Activated CD4-positive, alpha-beta T cell treated with anti-CD3 and anti-CD28 coated beads for 36 hours (primary cell): ENCODE results near the gene DLGAP4. TPM values are rescaled to one million over a fixed set of nuclear protein-coding genes. Genes with fewer than 3 reads are reported as not detected.

ENCODE experiments used
- ATAC-seq: fragments of 200-7000 bp; cut with Tn5 transposase; one replicate; pipeline ENCODE4 v1.10.0; 2021; ENCODE audit warnings: mild to moderate bottlenecking, moderate library complexity
- CTCF ChIA-PET: fragments of 350-600 bp; sonication (Branson Sonifier 250); formaldehyde crosslinking; loops from one replicate; lab custom pipeline; 2021; ENCODE audit warnings: antibody characterized with exemption; lab: Charles Lee
- POLR2A ChIA-PET: fragments of 350-600 bp; sonication (Branson Sonifier 250); formaldehyde crosslinking; loops from one replicate; lab custom pipeline; 2021; ENCODE audit warnings: antibody characterized with exemption, inconsistent platforms; lab: Charles Lee
- DNase-seq: peaks from one replicate; pipeline ENCODE4 v3.0.0-alpha.2; 2020
- H3K27ac Mint-ChIP-seq: one replicate; pipeline ENCODE4 v1.8.0; 2021; ENCODE audit warnings: mixed read lengths
- H3K27me3 Mint-ChIP-seq: one replicate; pipeline ENCODE4 v1.8.0; 2021; ENCODE audit warnings: mixed read lengths
- H3K36me3 Mint-ChIP-seq: one replicate; pipeline ENCODE4 v1.8.0; 2021; ENCODE audit warnings: low read depth, mixed read lengths
- H3K4me1 Mint-ChIP-seq: one replicate; pipeline ENCODE4 v1.8.0; 2021; ENCODE audit warnings: mixed read lengths
- H3K4me3 Mint-ChIP-seq: one replicate; pipeline ENCODE4 v1.8.0; 2021; ENCODE audit warnings: mild to moderate bottlenecking, moderate library complexity, mixed read lengths
- H3K9me3 Mint-ChIP-seq: one replicate; pipeline ENCODE4 v1.8.0; 2021; ENCODE audit warnings: low read depth, mixed read lengths
- intact Hi-C, 2 experiments: fragments of 100-400 bp; cut with DNase I in 1 of 2; cut with micrococcal nuclease in 1 of 2; formaldehyde crosslinking; loops; one replicate each; pipeline versions ENCODE4 v1.14.2 to v1.15.1; 2022 to 2024; cut with DNase I, micrococcal nuclease
- total RNA-seq, 2 experiments: library from RNA; stranded (reverse); gene quantifications; one replicate each; pipeline ENCODE4 v1.2.3, GENCODE V29; 2021

DLGAP4 gene
- total RNA-seq, 2 experiments from 2014 or later, result 19.0 to 21.8 TPM

DNA sequence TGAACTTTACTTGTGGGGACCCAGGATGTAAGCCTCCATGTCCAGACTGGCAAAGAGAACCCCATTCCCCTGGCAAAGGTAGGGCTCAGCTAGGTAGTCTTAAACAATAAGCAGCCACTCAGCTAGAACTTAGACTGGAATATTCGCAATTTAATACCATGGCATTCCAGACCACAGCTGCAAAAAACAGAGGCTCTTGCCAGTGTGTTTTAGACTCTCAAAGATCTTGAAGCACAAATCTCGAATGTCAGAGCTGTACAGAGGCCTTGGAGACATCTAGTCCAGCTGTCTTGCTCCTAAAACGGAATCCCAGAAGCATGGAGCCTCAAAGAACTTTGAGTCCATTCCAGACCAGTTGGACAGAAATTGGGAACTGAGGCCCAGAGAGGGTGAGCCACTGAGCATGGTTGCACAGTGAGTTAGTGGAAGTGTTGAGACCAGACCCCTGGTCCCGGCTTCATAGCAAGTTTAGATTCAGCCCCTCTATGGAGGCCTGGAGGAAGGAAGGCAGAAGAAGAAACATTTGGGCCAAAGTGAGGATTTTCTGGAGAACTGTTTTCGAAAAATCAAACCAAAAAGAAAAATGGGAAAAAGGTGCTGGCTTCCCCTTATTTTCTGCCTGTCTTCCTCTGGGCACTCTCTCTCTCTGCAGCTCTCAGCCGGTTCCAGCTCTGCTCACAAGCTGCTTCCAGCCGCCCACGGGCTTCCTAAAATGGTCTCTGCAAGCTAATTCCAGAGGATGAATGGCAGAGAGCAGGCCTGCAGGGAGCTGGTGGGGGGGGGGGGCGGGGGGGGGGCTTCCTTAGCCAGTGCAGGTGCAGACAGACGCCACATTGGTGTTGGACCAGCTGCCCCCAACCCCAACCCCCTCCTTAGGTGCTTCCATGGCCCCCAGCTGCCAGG is 37.4 kb upstream of the DLGAP4 start:
- intact Hi-C loops, result no loop called here
- peaks cover 2% of the 10 kb centered on the region for H3K27me3 Mint-ChIP-seq
- CTCF ChIA-PET, result interaction anchor here (0.8 to 1.1 kb wide), 2 partner anchors 113 to 171 kb away, joined by 3 to 4 read pairs; no protein-coding TSS in a partner anchor

DNA sequence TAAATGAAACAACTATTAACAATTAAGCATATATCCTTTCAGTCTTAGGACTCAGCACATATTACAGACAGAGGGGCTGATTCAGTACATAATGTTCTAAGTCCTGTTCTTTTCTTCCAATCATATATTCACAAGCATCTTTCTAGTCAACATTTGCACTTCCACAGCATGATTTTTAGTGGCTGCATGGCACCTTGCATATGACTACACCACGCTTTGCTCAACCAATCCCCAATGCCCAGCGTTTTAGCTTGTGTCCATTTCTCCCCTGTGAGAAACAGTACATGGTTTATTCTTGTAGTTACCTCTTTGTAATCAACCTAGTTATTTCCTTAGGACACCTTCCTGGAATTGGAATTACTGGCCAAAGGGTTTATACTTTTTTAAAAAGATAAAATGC is 36.6 kb upstream of the DLGAP4 start:
- intact Hi-C loops, result no loop called here
- H3K4me1 Mint-ChIP-seq, result no peaks in the 10 kb centered on the region
- ChIA-PET POLR2A (no interaction called here), CTCF (no interaction called here)
- no peaks in the 10 kb centered on the region for H3K9me3 Mint-ChIP-seq
- H3K27me3 Mint-ChIP-seq, result peaks cover 2% of the 10 kb centered on the region
- H3K4me3 Mint-ChIP-seq, result no peak overlapping the region
- DNase-seq (no peak), ATAC-seq (no peak)
- H3K36me3 Mint-ChIP-seq, result no peaks in the 10 kb centered on the region
- H3K27ac Mint-ChIP-seq, result no peak overlapping the region

More for the DNA sequence above, 37.4 kb upstream of the DLGAP4 start:
- no peaks in the 10 kb centered on the region for H3K4me1 Mint-ChIP-seq
- no peaks in the 10 kb centered on the region for H3K36me3 Mint-ChIP-seq
- DNase-seq (no peak), ATAC-seq (no peak)
- no peak overlapping the region for H3K4me3 Mint-ChIP-seq
- no peaks in the 10 kb centered on the region for H3K9me3 Mint-ChIP-seq
- no peak overlapping the region for H3K27ac Mint-ChIP-seq
- POLR2A ChIA-PET, result no interaction called here

DNA sequence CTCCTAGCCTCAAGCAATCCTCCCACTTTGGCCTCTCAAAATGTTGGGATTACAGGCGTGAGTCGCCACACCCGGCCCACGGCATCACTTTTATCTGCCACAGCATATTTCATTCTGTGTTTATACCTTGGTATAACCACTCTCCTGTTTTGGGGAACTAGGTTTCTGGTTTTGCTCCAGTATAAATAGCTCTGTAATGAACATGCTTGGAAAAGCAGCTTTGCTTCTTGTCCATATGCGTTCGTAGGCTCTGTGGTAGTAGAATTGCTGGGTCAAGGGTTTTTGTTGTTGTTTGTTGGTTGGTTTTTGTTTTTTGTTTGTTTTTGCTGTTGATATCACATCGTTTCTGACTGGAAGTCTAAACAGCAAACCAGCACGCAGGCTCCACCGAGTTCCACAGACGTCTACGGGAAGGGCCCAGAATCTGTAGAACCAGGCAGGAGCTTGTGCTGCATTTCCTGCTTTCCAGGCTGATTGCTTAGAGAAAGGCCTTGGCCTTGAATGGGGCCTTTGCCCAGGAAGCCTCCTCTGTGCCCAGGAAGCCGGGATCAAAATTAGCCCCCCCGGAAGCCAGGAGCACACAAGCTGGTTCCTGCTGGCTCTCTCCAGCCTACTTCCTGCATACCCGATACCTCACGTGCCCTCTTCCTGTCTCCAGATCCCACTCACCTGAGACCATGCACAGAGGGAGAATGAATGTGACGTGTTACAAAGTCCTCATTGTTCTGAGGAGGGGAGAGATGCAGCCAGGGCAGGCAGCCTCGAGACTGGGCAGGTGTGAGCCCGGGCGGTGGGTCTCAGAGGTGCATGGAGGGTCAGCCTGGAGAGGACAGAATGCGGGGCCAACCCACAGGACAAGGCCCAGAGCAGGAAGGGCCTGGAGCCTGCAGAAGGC is 35.1 kb upstream of the DLGAP4 start:
- no peak for DNase-seq
- ChIA-PET POLR2A (interaction anchor here (0.7 kb wide), 1 partner anchor 248 kb away, joined by 3 read pairs; no protein-coding TSS in a partner anchor), CTCF (interaction anchor here (0.5 to 1.5 kb wide), 5 partner anchors 113 to 808 kb away, joined by 3 to 4 read pairs (median 3); no protein-coding TSS in a partner anchor)
- no peaks in the 10 kb centered on the region for H3K4me1 Mint-ChIP-seq
- H3K27me3 Mint-ChIP-seq, result peaks cover 2% of the 10 kb centered on the region
- no peaks in the 10 kb centered on the region for H3K36me3 Mint-ChIP-seq
- intact Hi-C loops, result no loop called here
- no peak for ATAC-seq
- no peaks in the 10 kb centered on the region for H3K9me3 Mint-ChIP-seq
- no peak overlapping the region for H3K27ac Mint-ChIP-seq
- H3K4me3 Mint-ChIP-seq, result no peak overlapping the region

DNA sequence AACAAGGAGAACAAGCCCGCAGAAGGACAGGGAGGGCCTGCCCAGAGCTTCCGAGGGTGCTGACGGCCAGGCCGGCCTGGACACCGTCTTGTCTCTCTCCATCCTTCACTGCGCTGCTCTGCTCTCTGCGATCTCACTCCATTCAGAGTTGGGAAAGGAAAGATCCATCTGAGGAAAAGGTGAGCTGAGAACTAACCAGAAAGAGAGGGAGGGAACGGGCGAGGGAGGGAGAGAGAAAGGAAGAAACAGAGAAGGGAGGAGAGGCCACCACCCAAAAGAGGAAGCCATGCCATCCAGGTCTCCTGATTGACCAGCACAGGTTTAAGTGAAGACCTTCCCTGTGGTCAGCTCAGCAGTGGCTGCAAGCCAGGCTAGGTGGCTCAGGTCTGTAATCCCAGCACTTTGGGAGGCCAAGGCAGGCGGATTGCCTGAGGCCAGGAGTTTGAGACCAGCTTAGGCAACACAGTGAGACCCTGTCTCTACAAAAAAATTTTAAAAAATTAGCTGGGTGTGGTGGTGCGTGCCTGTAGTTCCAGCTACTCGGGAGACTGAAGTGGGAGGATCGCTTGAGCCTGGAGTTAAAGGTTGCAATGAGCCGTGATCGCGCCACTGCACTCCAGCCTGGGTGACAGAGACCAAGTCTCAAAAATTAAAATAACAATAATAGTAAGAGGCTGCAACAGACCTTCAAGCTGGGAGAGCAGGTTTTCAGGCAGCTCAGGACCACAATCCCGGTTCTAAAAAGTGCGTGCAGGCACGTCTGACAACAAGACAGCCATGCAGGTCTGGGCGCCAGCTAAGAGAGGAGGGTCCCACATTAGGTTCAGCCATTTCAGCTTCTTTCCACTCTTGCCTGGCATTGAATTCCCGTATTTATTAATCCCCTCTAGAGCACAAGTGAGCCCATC is 34.2 kb upstream of the DLGAP4 start:
- Mint-ChIP-seq H3K4me3 (no peak overlapping the region), H3K9me3 (no peaks in the 10 kb centered on the region), H3K27me3 (peaks cover 2% of the 10 kb centered on the region), H3K4me1 (no peaks in the 10 kb centered on the region), H3K36me3 (no peaks in the 10 kb centered on the region), H3K27ac (no peak overlapping the region)
- DNase-seq, result no peak
- intact Hi-C loops, result no loop called here
- ATAC-seq, result no peak
- POLR2A ChIA-PET, result no interaction called here
- CTCF ChIA-PET, result interaction anchor here (0.6 to 1.5 kb wide), 4 partner anchors 98 to 809 kb away, joined by 3 read pairs; no protein-coding TSS in a partner anchor

DNA sequence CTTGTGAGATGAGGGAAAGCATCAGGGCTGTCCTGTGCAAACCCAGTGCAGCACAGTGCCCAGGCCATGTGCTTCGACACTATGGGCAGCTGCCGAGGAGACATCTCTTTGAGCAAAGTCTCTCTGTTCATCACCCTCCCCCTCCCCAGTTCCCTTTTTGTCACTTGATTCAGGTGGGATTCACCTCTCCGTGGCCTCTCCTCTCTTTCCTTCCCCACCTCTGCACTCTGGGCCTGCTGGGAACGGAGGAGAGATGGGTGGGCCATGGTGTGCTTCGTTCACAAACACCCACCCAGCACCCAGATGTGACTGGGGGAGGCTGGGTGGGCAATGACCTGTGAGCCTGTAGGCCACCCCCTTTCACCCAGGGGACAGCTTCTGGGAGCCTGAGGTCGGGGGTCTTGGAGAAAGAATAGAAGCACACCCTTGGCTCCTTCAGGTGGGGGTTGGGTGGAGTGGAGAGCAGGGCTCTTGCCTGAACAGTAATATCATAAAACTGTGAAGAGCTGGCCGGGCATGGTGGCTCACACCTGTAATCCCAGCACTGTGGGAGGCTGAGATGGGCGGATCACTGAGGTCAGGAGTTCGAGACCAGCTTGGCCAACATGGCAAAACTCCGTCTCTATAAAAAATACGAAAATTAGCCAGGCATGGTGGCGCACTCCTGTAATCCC is 33.5 kb upstream of the DLGAP4 start:
- no peak overlapping the region for H3K27ac Mint-ChIP-seq
- peaks cover 2% of the 10 kb centered on the region for H3K27me3 Mint-ChIP-seq
- H3K4me1 Mint-ChIP-seq, result no peaks in the 10 kb centered on the region
- H3K36me3 Mint-ChIP-seq, result no peaks in the 10 kb centered on the region
- H3K9me3 Mint-ChIP-seq, result no peaks in the 10 kb centered on the region
- POLR2A ChIA-PET, result interaction anchor here (0.7 kb wide), 1 partner anchor 9 kb away, joined by 4 read pairs; no protein-coding TSS in a partner anchor
- ATAC-seq (no peak), DNase-seq (no peak)
- CTCF ChIA-PET, result interaction anchor here (0.6 to 1.5 kb wide), 7 partner anchors 23 to 190 kb away, joined by 3 to 15 read pairs (median 3); no protein-coding TSS in a partner anchor
- intact Hi-C loops, result loop anchor here in 1 of 2 experiments (1.0 kb wide), 2 partner anchors 127 to 167 kb away; no protein-coding TSS in a partner anchor
- H3K4me3 Mint-ChIP-seq, result no peak overlapping the region

DNA sequence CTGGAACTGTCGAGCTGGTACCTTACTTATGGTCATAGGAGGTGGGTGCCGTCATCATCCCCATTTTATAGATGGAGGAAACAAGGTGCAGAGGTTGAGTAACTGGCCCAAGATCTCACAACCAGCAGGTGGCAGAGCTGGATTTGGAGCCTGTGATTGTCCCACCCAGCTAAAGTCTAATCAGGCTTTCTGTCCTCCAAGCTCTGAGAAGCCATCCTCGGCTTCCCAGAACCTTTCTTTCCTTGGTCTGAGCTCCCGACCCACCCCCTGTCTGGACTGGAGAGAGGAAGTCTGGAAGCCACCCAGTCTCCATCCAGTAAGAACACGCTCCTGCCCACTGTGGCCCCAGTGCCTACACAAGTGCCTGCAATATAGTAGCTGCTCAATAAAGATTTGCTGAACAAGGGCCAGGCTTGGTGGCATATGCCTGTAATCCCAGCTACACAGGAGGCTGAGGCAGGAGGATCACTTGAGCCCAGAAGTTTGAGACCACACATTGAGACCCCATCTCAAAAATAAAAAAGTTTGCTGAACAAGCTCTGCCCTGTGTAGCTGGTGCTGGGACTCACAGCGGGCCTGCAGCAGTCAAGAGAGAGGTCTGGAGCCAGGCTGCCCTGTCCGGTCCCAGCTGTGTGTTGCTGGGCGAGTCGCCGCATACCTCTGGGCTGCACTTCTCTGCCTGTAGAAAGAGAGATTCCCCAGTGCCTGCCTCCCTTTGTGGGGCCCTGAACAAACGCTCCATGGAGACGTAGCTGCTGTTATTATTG is 32.5 kb upstream of the DLGAP4 start:
- Mint-ChIP-seq H3K4me1 (no peaks in the 10 kb centered on the region), H3K9me3 (no peaks in the 10 kb centered on the region), H3K27ac (no peak overlapping the region), H3K36me3 (no peaks in the 10 kb centered on the region), H3K27me3 (peaks cover 2% of the 10 kb centered on the region), H3K4me3 (no peak overlapping the region)
- ChIA-PET POLR2A (interaction anchor here (0.7 kb wide), 1 partner anchor 8 kb away, joined by 4 read pairs; no protein-coding TSS in a partner anchor), CTCF (interaction anchor here (0.6 to 1.3 kb wide), 8 partner anchors 8 to 166 kb away, joined by 3 to 15 read pairs (median 4); no protein-coding TSS in a partner anchor)
- DNase-seq (peak; percentile 42), ATAC-seq (no peak)
- intact Hi-C loops, result loop anchor here (1.0 to 2.0 kb wide), 3 partner anchors 126 to 166 kb away; no protein-coding TSS in a partner anchor

DNA sequence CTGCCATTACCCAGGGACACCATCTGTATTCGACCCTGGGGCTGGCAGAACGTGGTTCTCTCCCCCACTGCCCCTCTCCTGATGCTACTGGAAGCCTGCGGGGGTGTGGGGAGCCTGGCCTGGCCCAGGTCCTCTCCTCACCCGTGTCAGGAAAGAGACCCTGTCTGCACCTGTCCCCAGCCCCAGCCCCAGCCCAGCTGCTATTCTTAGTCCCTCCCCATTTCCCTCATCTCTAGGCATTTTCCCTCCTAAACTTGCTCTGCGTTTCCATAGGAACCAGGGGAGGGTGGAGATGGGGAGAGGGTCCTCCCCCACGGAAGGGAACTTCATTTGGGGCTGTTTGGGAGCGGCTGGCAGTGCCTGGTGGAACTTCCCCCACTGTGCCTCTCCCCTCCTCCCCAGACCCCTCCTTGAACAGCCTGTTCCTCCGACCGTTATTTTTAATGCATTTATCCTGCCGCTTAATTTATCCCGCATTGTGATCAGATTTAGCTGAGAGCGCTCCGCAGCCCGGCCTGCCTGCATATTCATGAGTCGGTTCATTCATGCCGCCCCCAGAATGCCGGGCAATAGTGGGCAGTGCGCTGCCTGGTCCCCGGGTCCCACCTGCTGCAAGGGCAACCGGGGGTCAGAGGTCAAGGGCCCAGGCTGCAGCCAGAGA is 31.8 kb upstream of the DLGAP4 start:
- Mint-ChIP-seq H3K27me3 (peaks cover 2% of the 10 kb centered on the region), H3K4me1 (no peaks in the 10 kb centered on the region), H3K9me3 (no peaks in the 10 kb centered on the region), H3K36me3 (no peaks in the 10 kb centered on the region), H3K4me3 (no peak overlapping the region), H3K27ac (no peak overlapping the region)
- intact Hi-C loops, result loop anchor here in 1 of 2 experiments (2.0 kb wide), 1 partner anchor 164 kb away; no protein-coding TSS in a partner anchor
- no peak for DNase-seq
- POLR2A ChIA-PET, result no interaction called here
- no peak for ATAC-seq
- CTCF ChIA-PET, result interaction anchor here (0.9 to 1.3 kb wide), 4 partner anchors 14 to 165 kb away, joined by 3 to 15 read pairs (median 4); no protein-coding TSS in a partner anchor

DNA sequence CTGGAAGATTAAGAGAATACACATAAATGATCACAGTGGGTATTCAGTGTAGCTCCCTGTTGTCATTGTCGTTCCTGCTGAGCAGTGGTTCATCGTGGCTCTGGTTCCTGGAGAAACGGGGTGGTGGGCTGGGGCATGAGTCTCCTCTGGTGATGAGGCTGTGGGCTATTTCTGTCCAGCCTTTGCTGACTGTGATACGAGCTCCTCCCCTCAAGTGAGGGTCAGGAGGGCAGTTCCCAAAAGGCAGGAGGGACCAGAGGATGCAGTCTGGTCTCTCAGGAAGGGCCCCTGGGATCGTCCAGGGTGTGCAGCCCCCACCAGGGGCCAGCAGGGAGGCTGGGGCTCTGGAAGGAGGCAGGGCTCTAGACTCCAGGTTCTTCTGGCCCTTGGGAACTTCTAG is 31.1 kb upstream of the DLGAP4 start:
- POLR2A ChIA-PET, result no interaction called here
- ATAC-seq, result no peak
- intact Hi-C loops, result loop anchor here in 1 of 2 experiments (2.0 kb wide), 1 partner anchor 164 kb away; no protein-coding TSS in a partner anchor
- CTCF ChIA-PET, result no interaction called here
- no peak overlapping the region for H3K4me3 Mint-ChIP-seq
- no peaks in the 10 kb centered on the region for H3K9me3 Mint-ChIP-seq
- H3K27me3 Mint-ChIP-seq, result peaks cover 2% of the 10 kb centered on the region
- no peak overlapping the region for H3K27ac Mint-ChIP-seq
- H3K36me3 Mint-ChIP-seq, result no peaks in the 10 kb centered on the region
- no peak for DNase-seq
- H3K4me1 Mint-ChIP-seq, result no peaks in the 10 kb centered on the region
